Left ventricle myocardium inferior (tissue), 1 donor: ENCODE data around the gene SLC22A25. TPM values are rescaled to one million over a fixed set of nuclear protein-coding genes. Genes with fewer than 3 reads are reported as not detected.

ENCODE experiments used
- DNase-seq: peaks from one replicate; pipeline ENCODE4 v3.0.0-alpha.2; 2020
- H3K27ac ChIP-seq: fragments of 200-600 bp; replicated peaks from 2 replicates; pipeline ENCODE4 v1.8.0; 2021
- H3K27me3 ChIP-seq: fragments of 200-600 bp; 2 replicates; pipeline ENCODE4 v1.8.0; 2021; ENCODE audit warnings: low read depth
- H3K36me3 ChIP-seq: fragments of 200-600 bp; 2 replicates; pipeline ENCODE4 v1.8.0; 2021
- H3K4me1 ChIP-seq: fragments of 200-600 bp; 2 replicates; pipeline ENCODE4 v1.8.0; 2021
- H3K4me3 ChIP-seq: fragments of 200-600 bp; 2 replicates; pipeline ENCODE4 v1.8.0; 2021; ENCODE audit warnings: mild to moderate bottlenecking, moderate library complexity
- H3K9me3 ChIP-seq: fragments of 200-600 bp; replicated peaks from 2 replicates; pipeline ENCODE4 v1.8.0; 2021
- intact Hi-C: fragments of 100-400 bp; cut with micrococcal nuclease; formaldehyde crosslinking; loops from one replicate; pipeline ENCODE4 v1.11.0; 2022
- total RNA-seq: library from RNA; stranded (reverse); fragmentation: NEBNext Ultra II Directional; extraction: Animal tissue kit (Norgen Biotek cat#: 25700); gene quantifications from one replicate; pipeline ENCODE4 v1.2.1, GENCODE V29; 2021
- TF ChIP-seq, protein P1 (sequence below): fragments of 200-600 bp; IDR thresholded peaks from 2 replicates; pipeline ENCODE4 v1.8.0; 2021; ENCODE audit warnings: antibody characterized with exemption, mild to moderate bottlenecking, borderline replicate concordance
- donor health status: DM: no; HTN: yes; CAD: no; lungs with severe emphysema.

Gene SLC22A25
- total RNA-seq, 1 donor from 2014 or later, result not detected

GRCh38 chr11:63229815-63230214 lies 13.6 kb downstream of the SLC22A25 start:
- TF ChIP-seq, protein P1, sequence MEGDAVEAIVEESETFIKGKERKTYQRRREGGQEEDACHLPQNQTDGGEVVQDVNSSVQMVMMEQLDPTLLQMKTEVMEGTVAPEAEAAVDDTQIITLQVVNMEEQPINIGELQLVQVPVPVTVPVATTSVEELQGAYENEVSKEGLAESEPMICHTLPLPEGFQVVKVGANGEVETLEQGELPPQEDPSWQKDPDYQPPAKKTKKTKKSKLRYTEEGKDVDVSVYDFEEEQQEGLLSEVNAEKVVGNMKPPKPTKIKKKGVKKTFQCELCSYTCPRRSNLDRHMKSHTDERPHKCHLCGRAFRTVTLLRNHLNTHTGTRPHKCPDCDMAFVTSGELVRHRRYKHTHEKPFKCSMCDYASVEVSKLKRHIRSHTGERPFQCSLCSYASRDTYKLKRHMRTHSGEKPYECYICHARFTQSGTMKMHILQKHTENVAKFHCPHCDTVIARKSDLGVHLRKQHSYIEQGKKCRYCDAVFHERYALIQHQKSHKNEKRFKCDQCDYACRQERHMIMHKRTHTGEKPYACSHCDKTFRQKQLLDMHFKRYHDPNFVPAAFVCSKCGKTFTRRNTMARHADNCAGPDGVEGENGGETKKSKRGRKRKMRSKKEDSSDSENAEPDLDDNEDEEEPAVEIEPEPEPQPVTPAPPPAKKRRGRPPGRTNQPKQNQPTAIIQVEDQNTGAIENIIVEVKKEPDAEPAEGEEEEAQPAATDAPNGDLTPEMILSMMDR, result no peak
- Histone ChIP-seq H3K4me1 (no peaks in the 10 kb centered on the region), H3K9me3 (peaks cover 19% of the 10 kb centered on the region), H3K36me3 (no peaks in the 10 kb centered on the region), H3K27ac (no peak overlapping the region), H3K27me3 (peaks cover 6% of the 10 kb centered on the region), H3K4me3 (no peak overlapping the region)
- intact Hi-C loops, result no loop called here
- no peak for DNase-seq

DNA sequence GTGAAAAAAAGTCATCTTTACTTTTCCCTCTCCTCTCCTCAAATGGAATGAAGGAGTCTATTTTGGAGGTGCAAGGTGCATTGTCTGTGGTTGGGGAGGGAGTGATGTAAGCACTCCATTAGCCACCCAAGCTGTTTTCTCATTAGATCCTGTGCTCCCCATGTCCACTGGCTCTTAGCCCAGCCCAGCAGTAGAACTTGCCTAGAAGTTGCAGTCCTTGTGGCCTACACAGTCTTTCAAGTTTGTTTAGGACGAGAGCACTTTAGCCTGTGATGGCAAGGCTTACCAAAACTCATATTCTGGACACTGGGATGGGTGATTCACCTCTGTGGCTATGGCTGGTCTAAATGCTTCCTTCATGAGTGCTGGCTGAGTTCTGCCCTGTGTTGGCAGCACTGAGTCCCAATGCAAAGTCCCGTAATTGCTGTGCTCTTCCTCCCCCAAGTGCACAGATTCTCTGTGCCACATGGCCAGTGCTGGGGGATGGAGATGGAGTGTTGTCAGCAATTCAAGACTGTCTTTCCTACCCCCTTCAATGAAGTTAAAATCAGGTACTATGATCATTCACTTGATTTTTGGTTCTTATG lies 15.8 kb downstream of the SLC22A25 start:
- no peak overlapping the region for H3K27ac ChIP-seq
- intact Hi-C loops, result no loop called here
- peaks cover 18% of the 10 kb centered on the region for H3K9me3 ChIP-seq
- peaks cover 6% of the 10 kb centered on the region for H3K27me3 ChIP-seq
- H3K4me1 ChIP-seq, result no peaks in the 10 kb centered on the region
- TF ChIP-seq, protein P1, result no peak
- no peaks in the 10 kb centered on the region for H3K36me3 ChIP-seq
- no peak for DNase-seq
- H3K4me3 ChIP-seq, result no peak overlapping the region

DNA sequence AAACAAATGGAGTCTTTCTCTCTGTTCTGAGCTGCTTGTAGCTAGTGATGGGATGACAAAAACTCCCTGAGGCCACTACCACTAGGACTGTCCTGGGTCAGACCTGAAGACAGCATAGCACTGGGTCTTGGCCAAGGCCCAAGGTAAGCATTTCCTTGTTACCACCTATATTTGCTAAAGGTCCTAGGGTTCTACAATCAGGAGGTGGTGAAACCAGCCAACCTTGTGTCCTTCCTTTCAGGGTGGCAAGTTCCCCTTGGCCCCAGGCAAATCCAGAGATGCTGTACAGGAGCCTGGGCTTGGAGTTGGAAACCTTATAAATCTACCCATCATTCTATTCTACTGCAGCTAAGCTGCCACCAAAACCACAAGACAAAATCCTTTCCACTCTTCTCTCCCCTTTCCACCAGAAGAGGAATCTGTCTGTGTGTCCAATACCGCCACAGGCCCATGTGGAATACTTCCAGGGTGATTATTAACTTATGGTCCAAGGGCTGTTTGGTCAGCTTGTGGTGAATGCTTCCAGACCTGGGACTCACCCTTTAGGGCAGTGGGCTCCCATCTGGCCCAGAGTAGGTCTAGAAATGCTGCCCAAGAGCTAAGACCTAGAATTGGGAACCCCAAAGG lies 16.8 kb downstream of the SLC22A25 start:
- TF ChIP-seq, protein P1, result no peak
- Histone ChIP-seq H3K9me3 (peaks cover 12% of the 10 kb centered on the region), H3K4me3 (no peak overlapping the region), H3K27ac (no peak overlapping the region), H3K36me3 (no peaks in the 10 kb centered on the region), H3K4me1 (no peaks in the 10 kb centered on the region), H3K27me3 (peaks cover 6% of the 10 kb centered on the region)
- no peak for DNase-seq
- intact Hi-C loops, result no loop called here

GRCh38 chr11:63214093-63214492 lies 29.3 kb downstream of the SLC22A25 start:
- Histone ChIP-seq H3K27ac (no peak overlapping the region), H3K4me3 (no peak overlapping the region), H3K27me3 (peaks cover 5% of the 10 kb centered on the region), H3K4me1 (no peaks in the 10 kb centered on the region), H3K9me3 (peaks cover 5% of the 10 kb centered on the region), H3K36me3 (no peaks in the 10 kb centered on the region)
- intact Hi-C loops, result no loop called here
- DNase-seq, result no peak
- TF ChIP-seq, protein P1, result no peak

DNA sequence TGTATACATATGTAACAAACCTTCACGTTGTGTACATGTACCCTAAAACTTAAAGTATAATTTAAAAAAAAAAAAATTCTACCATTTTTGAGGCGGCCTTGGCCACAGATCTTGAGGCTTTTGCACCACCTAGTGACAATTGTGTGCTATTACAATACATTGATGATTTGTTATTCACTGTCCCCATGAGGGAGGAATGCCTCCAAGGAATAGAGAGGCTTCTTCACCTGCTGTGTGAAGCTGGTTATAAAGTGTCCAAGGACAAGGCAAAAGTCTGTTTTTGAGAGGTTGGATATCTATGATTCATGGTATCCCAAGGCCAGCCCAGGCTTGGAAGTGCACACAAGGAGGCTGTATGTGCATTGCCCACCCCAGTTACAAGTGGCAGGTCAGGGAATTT lies 30.7 kb downstream of the SLC22A25 start:
- H3K4me3 ChIP-seq, result no peak overlapping the region
- TF ChIP-seq, protein P1, result peak; percentile 48
- H3K9me3 ChIP-seq, result peaks cover 5% of the 10 kb centered on the region
- no peaks in the 10 kb centered on the region for H3K4me1 ChIP-seq
- intact Hi-C loops, result no loop called here
- H3K36me3 ChIP-seq, result no peaks in the 10 kb centered on the region
- H3K27ac ChIP-seq, result no peak overlapping the region
- peaks cover 5% of the 10 kb centered on the region for H3K27me3 ChIP-seq
- DNase-seq, result no peak
